ENCODE measurements around the gene ATF4. TPM values are rescaled to one million over a fixed set of nuclear protein-coding genes. Genes with fewer than 3 reads are reported as not detected.
A peak's percentile ranks its signal among the peaks of the same experiment; 100 is the strongest.

ATF4 gene
- total and polyA plus RNA-seq, 3 experiments from 2014 or later = 103 to 758 (median 757) TPM

- Histone ChIP-seq H3K9me3 (ENCODE audit: low read length) (no peaks in the 10 kb centered on the region), H3K36me3 (ENCODE audit: insufficient read depth, low read length) (no peaks in the 10 kb centered on the region), H3K4me1 (ENCODE audit: insufficient read depth, low read length) (peaks cover 16% of the 10 kb centered on the region), H3K27me3 (ENCODE audit: insufficient read depth, low read length, poor library complexity, severe bottlenecking) (peaks cover 6% of the 10 kb centered on the region), H3K4me3 (ENCODE audit: low read length) (no peak overlapping the region), H3K27ac (ENCODE audit: low read depth, low read length) (no peak overlapping the region)
- peaks cover 16 to 22% (median 20%) of the 10 kb centered on the region in 3 donors for H3K4me1 Mint-ChIP-seq
- H3K36me3 Mint-ChIP-seq = no peaks in the 10 kb centered on the region
- ChIA-PET POLR2A (no interaction called here), CTCF (no interaction called here)
- H3K27ac Mint-ChIP-seq = no peak overlapping the region
- DNase-seq = no peak
- H3K4me3 Mint-ChIP-seq = no peak overlapping the region
- H3K27me3 Mint-ChIP-seq = peaks cover 16 to 18% of the 10 kb centered on the region in 2 donors
- no peaks in the 10 kb centered on the region for H3K9me3 Mint-ChIP-seq
These were observed 43.4 kb downstream of the ATF4 start for GRCh38 chr22:39563571-39564428.

GRCh38 chr22:39565414-39565944 is 45.1 kb downstream of the ATF4 start:
- no peak for DNase-seq
- Histone ChIP-seq H3K27me3 (ENCODE audit: insufficient read depth, low read length, poor library complexity, severe bottlenecking) (no peaks in the 10 kb centered on the region), H3K4me3 (ENCODE audit: low read length) (no peak overlapping the region), H3K27ac (ENCODE audit: low read depth, low read length) (no peak overlapping the region), H3K4me1 (ENCODE audit: insufficient read depth, low read length) (peaks cover 16% of the 10 kb centered on the region), H3K36me3 (ENCODE audit: insufficient read depth, low read length) (no peaks in the 10 kb centered on the region), H3K9me3 (ENCODE audit: low read length) (no peaks in the 10 kb centered on the region)
- Mint-ChIP-seq H3K4me3 (peak overlapping the region in 1 of 7 donors; percentile 55), H3K4me1 (peaks cover 16 to 21% (median 20%) of the 10 kb centered on the region in 3 donors), H3K27me3 (peaks cover 6 to 9% of the 10 kb centered on the region in 2 donors), H3K9me3 (no peaks in the 10 kb centered on the region), H3K36me3 (no peaks in the 10 kb centered on the region), H3K27ac (peak overlapping the region in 1 of 8 donors; percentile 28)
- ChIA-PET POLR2A (no interaction called here), CTCF (no interaction called here)

- Histone ChIP-seq H3K4me3 (ENCODE audit: low read length) (peak overlapping the region; percentile 12), H3K36me3 (ENCODE audit: insufficient read depth, low read length) (no peaks in the 10 kb centered on the region), H3K27ac (ENCODE audit: low read depth, low read length) (no peak overlapping the region), H3K4me1 (ENCODE audit: insufficient read depth, low read length) (peaks cover 16% of the 10 kb centered on the region), H3K27me3 (ENCODE audit: insufficient read depth, low read length, poor library complexity, severe bottlenecking) (no peaks in the 10 kb centered on the region), H3K9me3 (ENCODE audit: low read length) (no peaks in the 10 kb centered on the region)
- Mint-ChIP-seq H3K27ac (peak overlapping the region in 5 of 8 donors; percentile 48 to 85 (median 64)), H3K36me3 (no peaks in the 10 kb centered on the region), H3K4me1 (peaks cover 16 to 20% (median 18%) of the 10 kb centered on the region in 3 donors), H3K4me3 (peak overlapping the region in 6 of 7 donors; percentile 29 to 77 (median 38)), H3K27me3 (peaks cover 3 to 7% of the 10 kb centered on the region in 2 donors), H3K9me3 (no peaks in the 10 kb centered on the region)
- ChIA-PET CTCF (interaction anchor here (0.6 to 1.8 kb wide), 4 partner anchors 12 to 458 kb away, joined by 3 to 6 read pairs (median 4); no protein-coding TSS in a partner anchor), POLR2A (no interaction called here)
- peak in 4 of 5 donors; percentile 15 to 62 (median 29) for DNase-seq
These were observed 47.0 kb downstream of the ATF4 start for GRCh38 chr22:39567135-39567946.

GRCh38 chr22:39568278-39568981 is 48.1 kb downstream of the ATF4 start:
- H3K4me3 Mint-ChIP-seq = peak overlapping the region in 2 of 7 donors; percentile 4 to 29

GRCh38 chr22:39569066-39569465 is 48.7 kb downstream of the ATF4 start:
- H3K4me3 ChIP-seq (ENCODE audit: low read length) = no peak overlapping the region
- H3K4me1 ChIP-seq (ENCODE audit: insufficient read depth, low read length) = peaks cover 16% of the 10 kb centered on the region
- Mint-ChIP-seq H3K27ac (no peak overlapping the region), H3K36me3 (no peaks in the 10 kb centered on the region), H3K4me1 (peaks cover 16 to 20% (median 18%) of the 10 kb centered on the region in 3 donors), H3K4me3 (no peak overlapping the region), H3K9me3 (no peaks in the 10 kb centered on the region), H3K27me3 (peaks cover 3 to 9% of the 10 kb centered on the region in 2 donors)
- ChIA-PET CTCF (no interaction called here), POLR2A (no interaction called here)
- H3K27me3 ChIP-seq (ENCODE audit: insufficient read depth, low read length, poor library complexity, severe bottlenecking) = no peaks in the 10 kb centered on the region
- H3K9me3 ChIP-seq (ENCODE audit: low read length) = no peaks in the 10 kb centered on the region
- no peaks in the 10 kb centered on the region for H3K36me3 ChIP-seq (ENCODE audit: insufficient read depth, low read length)
- no peak for DNase-seq
- H3K27ac ChIP-seq (ENCODE audit: low read depth, low read length) = no peak overlapping the region

More at GRCh38 chr22:39568278-39568981, 48.1 kb downstream of the ATF4 start:
- Histone ChIP-seq H3K27me3 (ENCODE audit: insufficient read depth, low read length, poor library complexity, severe bottlenecking) (no peaks in the 10 kb centered on the region), H3K36me3 (ENCODE audit: insufficient read depth, low read length) (no peaks in the 10 kb centered on the region), H3K4me3 (ENCODE audit: low read length) (no peak overlapping the region), H3K27ac (ENCODE audit: low read depth, low read length) (no peak overlapping the region), H3K9me3 (ENCODE audit: low read length) (no peaks in the 10 kb centered on the region), H3K4me1 (ENCODE audit: insufficient read depth, low read length) (peaks cover 16% of the 10 kb centered on the region)
- no peaks in the 10 kb centered on the region for H3K9me3 Mint-ChIP-seq
- DNase-seq = no peak
- ChIA-PET CTCF (no interaction called here), POLR2A (no interaction called here)
- H3K27ac Mint-ChIP-seq = peak overlapping the region in 3 of 8 donors; percentile 13 to 83 (median 16)
- peaks cover 16 to 20% (median 18%) of the 10 kb centered on the region in 3 donors for H3K4me1 Mint-ChIP-seq
- H3K27me3 Mint-ChIP-seq = peaks cover 3 to 9% of the 10 kb centered on the region in 2 donors
- no peaks in the 10 kb centered on the region for H3K36me3 Mint-ChIP-seq

- Histone ChIP-seq H3K4me1 (ENCODE audit: insufficient read depth, low read length) (peaks cover 16% of the 10 kb centered on the region), H3K36me3 (ENCODE audit: insufficient read depth, low read length) (no peaks in the 10 kb centered on the region), H3K27ac (ENCODE audit: low read depth, low read length) (no peak overlapping the region), H3K9me3 (ENCODE audit: low read length) (no peaks in the 10 kb centered on the region), H3K4me3 (ENCODE audit: low read length) (no peak overlapping the region), H3K27me3 (ENCODE audit: insufficient read depth, low read length, poor library complexity, severe bottlenecking) (no peaks in the 10 kb centered on the region)
- DNase-seq = no peak
- no peaks in the 10 kb centered on the region for H3K36me3 Mint-ChIP-seq
- H3K9me3 Mint-ChIP-seq = no peaks in the 10 kb centered on the region
- no peak overlapping the region for H3K4me3 Mint-ChIP-seq
- H3K27ac Mint-ChIP-seq = no peak overlapping the region
- H3K27me3 Mint-ChIP-seq = peaks cover 3 to 9% of the 10 kb centered on the region in 2 donors
- H3K4me1 Mint-ChIP-seq = peaks cover 16 to 20% (median 18%) of the 10 kb centered on the region in 3 donors
- ChIA-PET POLR2A (no interaction called here), CTCF (interaction anchor here (1.1 kb wide), 1 partner anchor 454 kb away, joined by 4 read pairs; no protein-coding TSS in a partner anchor)
These were observed 49.9 kb downstream of the ATF4 start for GRCh38 chr22:39570226-39570625.

- peaks cover 16% of the 10 kb centered on the region for H3K4me1 ChIP-seq (ENCODE audit: insufficient read depth, low read length)
- DNase-seq = no peak
- ChIA-PET CTCF (no interaction called here), POLR2A (no interaction called here)
- H3K27me3 ChIP-seq (ENCODE audit: insufficient read depth, low read length, poor library complexity, severe bottlenecking) = no peaks in the 10 kb centered on the region
- Mint-ChIP-seq H3K4me1 (peaks cover 15 to 19% (median 16%) of the 10 kb centered on the region in 3 donors), H3K9me3 (no peaks in the 10 kb centered on the region), H3K4me3 (no peak within 1 kb of the TSS), H3K27me3 (peaks cover 1 to 9% of the 10 kb centered on the region in 2 donors), H3K36me3 (no peaks in the 10 kb centered on the region), H3K27ac (no peak within 1 kb of the TSS)
- no peaks in the 10 kb centered on the region for H3K36me3 ChIP-seq (ENCODE audit: insufficient read depth, low read length)
- no peak within 1 kb of the TSS for H3K27ac ChIP-seq (ENCODE audit: low read depth, low read length)
- no peak within 1 kb of the TSS for H3K4me3 ChIP-seq (ENCODE audit: low read length)
- H3K9me3 ChIP-seq (ENCODE audit: low read length) = no peaks in the 10 kb centered on the region
These were observed 50.3 kb downstream of the ATF4 start, which contains the start of gene CACNA1I for GRCh38 chr22:39570665-39571064. CACNA1I (plus strand) TSS chr22:39570753; CDS start chr22:39570753, 0 bp downstream.
